AG09319 (cell line): Measurements from ENCODE around the gene SMAD7.

Source experiments
- DNase-seq: peaks from one replicate; pipeline ENCODE4 v3.0.0-alpha.2; 2010; ENCODE audit warnings: low read depth; ENCODE audit errors: extremely low read depth
- CTCF ChIP-seq: IDR thresholded peaks from 2 replicates; pipeline ENCODE4 v1.5.1; 2011; ENCODE audit warnings: low read depth, mild to moderate bottlenecking, inconsistent platforms, low read length, moderate library complexity

Gene SMAD7

GRCh38 chr18:48974304-48975119 lies 23.7 kb upstream of the SMAD7 start:
- no peak for DNase-seq
- TF ChIP-seq CTCF, result no peak

GRCh38 chr18:48973731-48974130 lies 23.0 kb upstream of the SMAD7 start:
- DNase-seq, result no peak
- TF ChIP-seq CTCF, result no peak

- TF ChIP-seq CTCF, result no peak
- DNase-seq, result no peak
Measured at GRCh38 chr18:48968412-48969215, 17.8 kb upstream of the SMAD7 start.

- no peak for TF ChIP-seq CTCF
Measured at GRCh38 chr18:48967545-48967944, 16.8 kb upstream of the SMAD7 start.

GRCh38 chr18:48966523-48966922 lies 15.8 kb upstream of the SMAD7 start:
- DNase-seq, result no peak

More at GRCh38 chr18:48967545-48967944, 16.8 kb upstream of the SMAD7 start:
- no peak for DNase-seq

GRCh38 chr18:48963586-48964470 lies 13.1 kb upstream of the SMAD7 start:
- TF ChIP-seq CTCF, result no peak
- no peak for DNase-seq

More at GRCh38 chr18:48966523-48966922, 15.8 kb upstream of the SMAD7 start:
- TF ChIP-seq CTCF, result no peak
